HG02588 (cell line): ENCODE results near the gene SDHB.

Experiments
- ATAC-seq: cut with Tn5 transposase; IDR thresholded peaks from one replicate; pipeline ENCODE4 v1.9.1; 2021; ENCODE audit warnings: mild to moderate bottlenecking, moderate library complexity; ENCODE audit not compliant: unreplicated experiment

The SDHB gene

DNA sequence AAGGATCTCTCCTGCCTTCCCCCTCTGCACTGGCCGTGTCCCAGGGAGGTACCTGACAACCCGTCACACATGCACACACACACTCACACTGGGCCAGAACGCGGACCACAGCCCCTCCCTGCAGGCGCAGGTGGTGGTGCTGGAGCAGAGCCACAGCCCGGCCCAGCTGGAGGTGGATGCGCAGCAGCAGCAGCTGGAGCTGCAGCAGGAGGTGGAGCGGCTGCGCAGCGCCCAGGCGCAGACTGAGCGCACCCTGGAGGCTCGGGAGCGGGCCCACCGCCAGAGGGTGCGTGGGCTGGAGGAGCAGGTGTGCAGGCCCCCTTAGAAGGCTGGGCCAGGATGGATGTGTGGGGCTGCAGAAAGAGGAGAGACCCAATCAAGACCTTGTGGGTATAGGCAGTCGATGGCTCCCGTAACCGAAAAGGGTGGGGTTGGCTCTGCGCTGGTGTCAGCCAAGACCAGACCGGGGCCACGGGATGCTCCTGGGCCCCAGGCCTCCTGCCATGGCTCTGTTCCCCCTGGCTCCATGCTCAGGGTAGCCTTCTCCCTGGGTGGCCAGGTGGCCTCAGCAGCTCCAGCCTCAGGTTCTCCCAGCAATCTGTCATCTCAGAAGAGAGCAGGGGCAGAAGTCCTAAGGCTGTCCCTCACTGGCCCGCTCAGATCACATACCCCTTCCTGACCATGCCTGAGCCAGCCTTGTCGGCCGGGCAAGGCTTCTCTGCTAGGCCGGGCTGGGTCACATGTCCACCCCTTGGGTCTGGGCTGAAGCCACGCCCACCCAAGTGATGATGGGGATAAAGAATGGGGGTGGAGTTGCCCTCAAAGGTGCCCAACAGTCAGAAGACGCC is 82.3 kb downstream of the SDHB start:
- ATAC-seq: no peak

DNA sequence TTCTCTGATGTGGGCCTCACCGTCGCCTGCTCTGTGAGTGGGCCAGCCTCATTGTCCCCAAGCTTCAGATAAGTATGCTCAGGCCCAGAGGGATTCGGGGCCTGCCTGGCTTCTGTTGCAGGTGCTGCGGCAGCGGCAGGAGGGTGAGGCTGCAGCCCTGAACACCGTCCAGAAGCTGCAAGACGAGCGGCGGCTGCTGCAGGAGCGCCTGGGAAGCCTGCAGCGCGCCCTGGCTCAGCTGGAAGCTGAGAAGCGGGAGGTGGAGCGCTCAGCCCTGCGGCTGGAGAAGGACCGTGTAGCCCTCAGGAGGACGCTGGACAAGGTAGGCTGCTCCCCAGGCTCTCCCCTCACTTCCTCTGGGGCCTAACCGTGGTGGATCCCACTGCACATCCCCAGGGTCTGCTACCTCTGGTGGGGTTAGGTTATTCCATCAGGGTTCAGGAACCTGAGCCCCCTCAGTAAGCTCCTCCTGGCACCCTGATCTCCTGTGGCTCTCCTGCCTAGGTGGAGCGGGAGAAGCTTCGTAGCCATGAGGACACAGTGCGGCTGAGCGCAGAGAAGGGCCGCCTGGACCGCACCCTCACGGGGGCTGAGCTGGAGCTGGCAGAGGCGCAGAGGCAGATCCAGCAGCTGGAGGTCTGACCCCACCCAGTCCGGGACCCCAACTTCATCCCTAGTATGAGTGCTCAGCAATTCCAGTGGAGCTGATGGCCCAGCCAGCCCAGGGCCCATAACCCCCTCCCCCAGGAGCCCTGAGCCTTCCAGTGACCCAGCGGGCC is 83.5 kb downstream of the SDHB start:
- ATAC-seq: no peak

DNA sequence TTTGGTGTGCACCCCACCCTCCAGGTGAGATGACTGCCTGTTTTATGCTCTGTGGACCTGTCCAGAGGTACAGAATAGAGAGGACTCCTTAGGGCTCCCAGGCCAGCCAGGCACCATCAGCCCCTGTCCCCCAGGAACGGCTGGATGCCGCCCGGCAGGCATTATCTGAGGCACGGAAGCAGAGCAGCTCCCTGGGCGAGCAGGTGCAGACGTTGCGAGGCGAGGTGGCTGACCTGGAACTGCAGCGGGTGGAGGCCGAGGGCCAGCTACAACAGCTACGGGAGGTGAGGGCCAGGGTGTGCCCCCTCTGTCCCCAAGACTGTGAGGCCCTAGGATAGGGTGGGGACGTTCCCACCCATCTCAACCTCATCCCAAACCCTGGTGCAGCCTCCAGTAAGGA is 84.2 kb downstream of the SDHB start:
- ATAC-seq: no peak

DNA sequence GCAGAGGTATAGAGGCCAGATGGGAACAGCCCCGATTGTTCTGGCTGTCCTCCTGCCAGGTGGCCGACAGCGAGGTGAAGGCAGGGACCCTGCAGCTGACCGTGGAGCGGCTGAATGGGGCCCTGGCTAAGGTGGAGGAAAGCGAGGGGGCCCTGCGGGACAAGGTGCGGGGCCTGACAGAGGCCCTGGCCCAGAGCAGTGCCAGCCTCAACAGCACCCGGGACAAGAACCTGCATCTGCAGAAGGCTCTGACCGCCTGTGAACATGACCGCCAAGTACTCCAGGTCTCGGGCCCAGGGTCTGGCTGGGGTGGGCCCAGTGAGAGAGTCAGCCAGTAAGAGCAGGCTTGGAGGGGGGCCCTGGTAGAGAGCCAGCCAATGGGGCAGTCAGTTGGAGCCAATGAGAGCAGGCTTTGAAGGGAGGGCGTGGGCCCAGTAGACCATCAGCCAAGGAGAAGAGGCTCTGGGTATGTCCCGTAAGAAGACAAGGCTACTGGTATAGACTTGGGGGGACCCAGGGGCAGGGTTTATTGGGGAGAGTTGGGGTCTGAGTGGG is 84.7 kb downstream of the SDHB start:
- ATAC-seq: no peak
